Measurements from ENCODE around the gene CDK8.
"Not testable (repeated sequence)": the region's sequence is repeated elsewhere in the genome, so short reads cannot be mapped to it uniquely, and the experiment has no call there.

CDK8 gene

DNA sequence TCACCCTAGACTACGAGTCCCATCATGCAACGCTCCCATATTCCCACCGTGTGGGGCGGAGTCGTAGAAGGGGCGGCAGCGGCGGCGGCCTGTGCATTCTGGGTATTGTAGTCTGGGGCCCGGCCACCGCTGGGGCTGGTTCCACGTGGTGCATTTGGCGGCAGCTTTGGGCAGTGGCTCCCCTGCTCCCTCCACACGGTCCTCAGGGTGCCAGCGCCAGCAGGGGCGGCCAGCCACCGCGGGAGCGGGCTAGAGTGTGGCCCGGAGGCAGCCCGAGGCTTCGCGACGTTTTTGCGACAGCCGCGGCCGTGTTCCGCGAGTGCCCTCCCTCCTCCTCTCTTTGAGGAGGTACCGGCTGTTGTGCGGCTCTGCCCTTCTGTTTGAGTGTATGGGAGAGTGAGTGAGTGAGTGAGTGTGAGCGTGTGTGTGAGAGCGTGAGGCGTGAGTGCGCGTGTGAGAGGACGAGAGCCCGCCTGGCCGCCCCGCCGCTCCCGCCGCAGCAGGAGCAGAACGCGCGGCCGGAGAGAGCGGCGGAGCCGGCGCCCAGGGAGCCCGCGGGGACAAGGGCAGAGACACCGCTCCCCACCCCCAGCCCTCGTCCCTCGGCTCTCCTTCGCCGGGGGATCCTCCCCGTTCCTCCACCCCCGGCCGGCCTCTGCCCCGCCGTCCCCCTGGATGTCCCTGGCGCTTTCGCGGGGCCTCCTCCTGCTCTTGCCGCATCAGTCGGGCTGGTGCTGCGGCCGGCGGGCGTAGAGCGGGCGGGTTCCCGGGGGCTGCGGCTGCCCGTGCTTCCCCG lies at the start of gene CDK8:
TSS of gene CDK8 (plus strand) at position 343 of the 796 bp plus-strand sequence. CDS start 513 bp downstream, outside the sequence.
- peak; percentile 78 for DNase-seq

- no peak for DNase-seq
Observed at GRCh38 chr13:26208287-26208686, 45.6 kb upstream of the CDK8 start.

DNA sequence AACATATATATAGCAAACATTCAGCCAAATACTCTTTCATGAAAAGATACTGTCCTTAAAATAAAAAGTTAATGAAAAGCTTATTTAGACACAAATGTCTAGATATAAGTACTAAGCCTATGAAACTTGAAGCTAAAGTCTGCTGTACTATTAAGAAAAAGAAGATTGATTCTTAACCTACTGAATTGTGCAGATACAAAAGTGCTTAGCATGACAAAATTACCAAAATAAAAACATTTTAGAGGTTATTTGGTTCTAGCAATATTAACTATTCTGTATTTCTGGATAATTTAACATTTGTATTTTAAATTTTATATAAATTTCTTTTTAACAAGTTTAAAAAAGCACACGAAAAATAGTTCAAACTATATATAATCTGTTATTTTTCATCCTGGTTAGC lies 40.6 kb upstream of the CDK8 start:
- no peak for DNase-seq

GRCh38 chr13:26213982-26214381 lies 39.9 kb upstream of the CDK8 start:
- no peak for DNase-seq

DNA sequence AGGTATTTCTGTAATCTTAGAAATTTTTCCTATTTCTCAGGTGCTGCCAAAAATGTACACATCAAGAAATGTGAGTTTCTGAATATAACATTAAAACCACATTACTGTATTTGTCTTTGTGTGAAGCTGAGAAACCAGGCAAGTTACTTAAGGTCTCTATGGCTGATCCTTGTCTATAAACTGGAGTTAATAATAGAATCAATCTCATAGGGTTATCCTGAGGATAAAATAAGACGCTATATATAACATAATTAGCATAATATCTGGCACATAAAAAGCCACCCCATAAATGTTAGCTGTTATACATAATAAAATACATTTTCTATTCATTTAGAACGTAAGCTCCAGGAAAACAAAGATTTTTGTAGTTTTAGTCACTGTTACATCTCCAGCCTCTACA lies 37.9 kb upstream of the CDK8 start:
- no peak for DNase-seq

- no peak for DNase-seq
Observed at GRCh38 chr13:26219726-26220125, 34.2 kb upstream of the CDK8 start.

DNA sequence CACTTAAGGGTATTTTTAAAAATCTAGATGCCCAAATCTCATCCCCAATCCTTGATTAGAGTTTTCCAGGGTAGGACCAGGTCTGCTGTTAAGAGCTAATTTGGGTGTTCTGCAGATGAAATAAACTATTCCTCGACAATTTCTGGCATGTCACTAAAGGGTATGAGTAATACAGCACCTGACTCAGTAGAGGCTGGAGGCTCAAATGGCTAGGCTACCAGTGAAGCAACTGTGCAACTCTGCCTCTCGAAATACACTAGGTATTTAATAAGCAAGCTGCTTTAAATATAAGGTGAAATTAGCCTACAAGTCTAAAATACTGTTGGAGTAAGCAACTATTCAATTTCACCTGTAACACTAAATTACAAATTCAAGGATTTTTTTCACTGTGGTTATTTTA lies 33.4 kb upstream of the CDK8 start:
- DNase-seq = no peak

GRCh38 chr13:26221399-26221720 lies 32.6 kb upstream of the CDK8 start:
- DNase-seq = no peak

- DNase-seq = peak; percentile 91
Observed at GRCh38 chr13:26221721-26222519, 32.0 kb upstream of the CDK8 start, which contains the start of gene RNF6. Gene RNF6 (minus strand): TSS chr13:26222314. CDS start chr13:26219649, 2,665 bp downstream.

- DNase-seq = no peak
Observed at GRCh38 chr13:26222520-26223046, 31.3 kb upstream of the CDK8 start.

DNA sequence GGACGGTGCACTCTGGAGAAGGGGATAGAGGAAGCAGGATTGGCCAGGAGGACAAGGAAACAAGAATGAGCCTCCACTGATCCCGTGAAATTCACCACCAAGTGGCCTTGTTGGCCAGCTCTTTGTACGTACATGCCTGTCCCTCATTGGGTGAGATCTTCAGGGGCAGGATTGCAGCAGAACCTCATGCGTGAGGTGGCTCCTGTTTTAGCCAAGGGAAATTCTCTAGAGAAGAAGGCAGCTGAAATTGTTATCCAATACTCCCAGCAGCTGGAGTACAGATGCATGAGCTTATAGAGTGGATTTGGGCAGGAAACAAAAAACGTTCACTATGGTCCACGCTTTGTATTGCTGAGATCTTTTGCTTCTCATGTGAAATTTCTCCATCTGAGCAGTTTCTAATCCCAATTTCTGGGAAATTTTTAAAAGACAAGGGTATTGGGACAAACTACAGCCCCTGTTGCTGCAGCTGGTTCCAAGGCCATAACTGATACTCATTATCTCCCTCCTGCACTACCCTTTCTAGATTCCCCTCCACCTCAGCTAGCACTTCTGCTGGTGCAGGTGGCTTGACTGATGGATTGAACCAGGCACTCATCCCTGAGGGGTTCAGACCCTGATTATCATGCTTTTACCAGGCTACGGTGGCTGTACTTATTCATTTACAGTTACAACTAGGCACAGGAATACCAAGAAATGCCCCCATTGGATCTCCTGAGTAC lies 27.9 kb upstream of the CDK8 start:
- DNase-seq = no peak

DNA sequence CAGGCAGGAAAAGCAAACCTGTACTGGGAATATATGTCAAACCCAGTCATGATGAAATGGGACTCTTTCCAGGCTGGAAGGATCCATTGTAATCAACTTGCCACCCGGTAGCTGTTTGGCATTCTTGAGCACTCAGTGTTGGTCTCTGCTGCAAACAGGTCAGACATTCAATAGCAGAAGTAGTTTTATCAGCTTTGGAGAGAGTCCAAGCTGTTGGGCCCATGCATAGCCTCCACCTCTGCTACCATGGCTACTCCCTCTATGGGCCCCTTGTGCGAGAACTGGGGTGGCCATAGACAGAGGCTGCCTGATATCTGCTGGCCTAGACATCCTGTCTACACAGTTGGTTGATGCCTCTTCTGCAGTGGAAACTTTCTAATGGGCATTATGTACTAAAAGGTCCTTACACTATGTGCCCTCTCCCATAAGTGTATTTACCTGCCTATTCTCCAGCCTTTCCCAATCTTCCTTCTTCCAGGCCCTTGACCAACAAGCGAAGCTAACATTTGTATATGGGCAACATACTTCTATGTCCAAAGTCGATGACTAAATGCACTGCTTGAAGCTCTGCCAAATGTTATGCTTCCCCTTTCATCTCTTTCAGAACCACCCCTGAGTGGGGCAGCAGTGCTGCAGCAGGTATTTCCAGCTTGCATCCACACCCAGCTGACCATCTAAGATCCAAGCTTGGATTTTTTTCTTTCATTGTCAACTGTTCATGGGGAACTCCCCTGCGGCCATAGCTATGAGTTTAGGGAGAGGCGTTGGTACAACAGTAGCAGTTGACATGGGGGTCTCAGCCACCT lies 26.6 kb upstream of the CDK8 start:
- DNase-seq = no peak

DNA sequence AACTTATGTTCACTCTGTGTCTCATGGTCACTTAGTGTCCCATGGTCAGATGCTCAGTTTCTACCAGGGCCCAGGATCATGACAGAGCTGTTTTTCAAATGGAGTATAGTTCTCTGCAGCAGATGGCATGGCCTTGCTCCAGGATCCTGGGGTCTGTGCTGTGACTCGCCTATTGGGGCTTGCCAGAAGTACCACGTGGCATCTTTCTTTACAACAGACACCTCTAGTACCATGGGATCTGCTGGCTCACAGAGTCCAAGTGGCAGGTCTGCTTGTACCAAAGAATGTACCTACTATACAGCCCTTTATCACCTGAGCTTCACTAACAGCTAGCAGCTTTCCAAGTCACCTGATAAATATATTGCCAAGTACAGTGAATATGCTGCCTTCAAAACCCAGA lies 25.8 kb upstream of the CDK8 start:
- peak; percentile 75 for DNase-seq

DNA sequence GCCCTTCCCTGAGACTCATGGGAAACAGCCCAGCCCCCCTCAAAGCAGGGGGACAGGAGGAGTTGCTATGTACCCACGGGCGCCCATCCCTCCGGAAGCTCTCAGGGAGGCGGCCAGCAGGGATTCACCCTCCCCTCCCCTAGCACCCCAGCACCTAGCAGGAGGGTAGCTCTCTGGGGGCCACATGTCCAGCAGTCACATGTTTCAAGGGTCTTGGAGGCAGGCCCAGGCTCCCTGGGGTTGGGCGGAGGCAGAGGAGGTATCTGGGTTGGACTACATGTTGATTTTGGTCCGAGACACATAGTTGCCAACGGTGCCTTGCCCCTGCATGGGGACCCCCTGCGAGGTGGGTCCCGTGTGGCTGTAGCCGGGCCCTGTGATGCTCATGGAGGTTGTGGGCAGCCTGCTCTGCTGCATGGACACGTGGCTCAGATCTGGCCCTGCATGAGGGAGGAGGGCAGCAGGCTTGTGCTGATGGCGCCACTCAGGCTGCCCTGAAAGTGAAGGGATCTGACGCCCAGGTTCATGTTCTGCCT lies 24.8 kb upstream of the CDK8 start:
- no peak for DNase-seq

GRCh38 chr13:26230703-26231102 lies 23.2 kb upstream of the CDK8 start:
- no peak for DNase-seq

- DNase-seq = no peak
Observed at GRCh38 chr13:26236296-26236695, 17.6 kb upstream of the CDK8 start.

GRCh38 chr13:26246154-26246553 lies 7.8 kb upstream of the CDK8 start:
- no peak for DNase-seq

DNA sequence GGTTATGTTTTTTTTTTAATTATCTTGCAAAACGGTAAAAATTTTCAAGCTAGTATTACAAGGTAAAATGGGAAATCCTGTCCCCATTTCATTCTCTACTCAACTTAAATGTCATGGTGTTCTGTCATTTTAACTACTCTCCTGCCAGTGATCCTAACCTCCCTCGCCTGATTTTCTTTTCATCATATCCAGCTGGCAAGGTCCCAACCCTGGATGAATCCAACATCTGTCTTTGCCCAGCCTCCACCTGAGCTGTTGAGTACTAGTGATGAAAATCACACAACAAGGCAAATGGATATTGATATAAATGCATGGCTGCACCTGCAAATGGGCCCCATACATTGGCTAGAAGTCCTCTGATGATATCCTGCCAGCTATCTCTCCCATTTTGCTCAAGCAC lies 6.9 kb upstream of the CDK8 start:
- no peak for DNase-seq

- DNase-seq = no peak
Observed at GRCh38 chr13:26247608-26248007, 6.3 kb upstream of the CDK8 start.

DNA sequence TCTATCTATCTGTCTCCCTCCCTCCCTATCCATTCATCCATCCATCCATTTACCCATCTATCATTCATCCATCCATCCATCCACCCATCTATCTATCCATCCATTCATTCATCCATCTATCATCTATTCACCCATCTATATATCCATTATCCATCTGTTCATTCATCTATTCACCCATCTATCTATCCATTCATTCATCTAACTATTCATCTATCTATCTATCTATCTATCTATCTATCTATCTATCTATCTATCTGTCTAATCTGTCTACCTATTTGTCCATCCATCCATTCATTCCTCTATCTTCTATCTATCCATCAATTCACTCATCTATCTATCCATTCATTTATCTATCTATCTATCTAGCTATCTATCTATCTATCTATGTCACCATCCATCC lies 4.4 kb upstream of the CDK8 start:
- no peak for DNase-seq

DNA sequence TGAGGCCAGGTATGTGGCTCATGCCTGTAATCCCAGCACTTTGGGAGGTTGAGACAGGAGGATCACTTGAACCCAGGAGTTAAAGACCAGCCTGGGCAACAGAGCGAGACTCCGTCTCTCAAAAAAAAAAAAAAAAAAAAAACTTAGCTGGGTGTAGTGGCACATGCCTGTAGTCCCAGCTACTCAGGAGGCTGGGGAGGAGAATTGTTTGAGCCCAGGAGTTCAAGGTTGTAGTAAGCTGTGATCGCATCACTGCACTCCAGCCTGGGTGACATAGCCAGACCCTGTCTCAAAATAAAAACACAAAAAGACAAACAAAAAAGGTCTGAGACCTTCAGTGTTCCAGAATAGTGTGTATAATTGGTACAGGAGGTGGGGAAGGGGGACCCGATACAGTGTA lies 1.9 kb upstream of the CDK8 start:
- not testable (repeated sequence) for DNase-seq

GRCh38 chr13:26253262-26253786 lies 605 bp upstream of the CDK8 start:
- DNase-seq = no peak

Measured in DMS 273 treated with DMSO at 0.1 percent for 48 hours (cell line).